MM.1S (cell line): ENCODE measurements around the gene SS18L1.

Source experiments
- DNase-seq: peaks from one replicate; pipeline ENCODE4 v3.0.0-alpha.2; 2015
- H2AFZ ChIP-seq: fragments of 300-600 bp; sonication (generic); 2 replicates; pipeline ENCODE4 v1.6.0; 2016; ENCODE audit warnings: antibody characterized with exemption, low read length
- H3F3A ChIP-seq: fragments of 300-600 bp; sonication (generic); 2 replicates; pipeline ENCODE4 v1.6.1; 2016; ENCODE audit warnings: mild to moderate bottlenecking, antibody characterized with exemption, low read length, moderate library complexity, mixed read lengths; ENCODE audit not compliant: insufficient read depth
- H3K27ac ChIP-seq: fragments of 300-600 bp; sonication (generic); 2 replicates; pipeline ENCODE4 v1.5.1; 2016; ENCODE audit warnings: mild to moderate bottlenecking, low read length
- H3K27me3 ChIP-seq: fragments of 300-600 bp; sonication (generic); replicated peaks from 2 replicates; pipeline ENCODE4 v1.6.0; 2016; ENCODE audit warnings: low read length; ENCODE audit not compliant: insufficient read depth
- H3K36me3 ChIP-seq: fragments of 300-600 bp; sonication (generic); replicated peaks from 2 replicates; pipeline ENCODE4 v1.6.1; 2016; ENCODE audit warnings: mild to moderate bottlenecking, low read length, mixed read lengths; ENCODE audit not compliant: insufficient read depth
- H3K4me1 ChIP-seq: fragments of 300-600 bp; sonication (generic); 2 replicates; pipeline ENCODE4 v1.6.1; 2016; ENCODE audit warnings: low read length, mixed read lengths
- H3K4me2 ChIP-seq: fragments of 300-600 bp; sonication (generic); 2 replicates; pipeline ENCODE4 v1.6.0; 2016; ENCODE audit warnings: low read depth, low read length
- H3K4me3 ChIP-seq: fragments of 300-600 bp; sonication (generic); 2 replicates; pipeline ENCODE4 v1.5.1; 2016; ENCODE audit warnings: low read length, mixed read lengths
- H3K79me2 ChIP-seq: fragments of 300-600 bp; sonication (generic); 2 replicates; pipeline ENCODE4 v1.6.1; 2016; ENCODE audit warnings: mixed run types, low read length, mixed read lengths
- H3K9ac ChIP-seq: fragments of 300-600 bp; sonication (generic); 2 replicates; pipeline ENCODE4 v1.6.1; 2016; ENCODE audit warnings: low read length, mixed read lengths
- H3K9me2 ChIP-seq: fragments of 300-600 bp; sonication (generic); replicated peaks from 2 replicates; pipeline ENCODE4 v1.6.1; 2016; ENCODE audit warnings: mild to moderate bottlenecking, low read length, mixed read lengths; ENCODE audit not compliant: insufficient read depth
- H3K9me3 ChIP-seq: fragments of 300-600 bp; sonication (generic); replicated peaks from 2 replicates; pipeline ENCODE4 v1.6.1; 2016; ENCODE audit warnings: mild to moderate bottlenecking, low read length, mixed read lengths; ENCODE audit not compliant: insufficient read depth
- H4K20me1 ChIP-seq: fragments of 300-600 bp; sonication (generic); 2 replicates; pipeline ENCODE4 v1.6.1; 2016; ENCODE audit warnings: mild to moderate bottlenecking, low read length, moderate library complexity, mixed read lengths; ENCODE audit not compliant: insufficient read depth
- CTCF ChIP-seq: fragments of 300-600 bp; sonication (generic); IDR thresholded peaks from 2 replicates; pipeline ENCODE4 v1.5.1; 2016; ENCODE audit warnings: antibody characterized with exemption, low read length, mixed read lengths
- EZH2 ChIP-seq: fragments of 300-600 bp; sonication (generic); optimal IDR thresholded peaks from 2 replicates; pipeline ENCODE3; 2017; ENCODE audit warnings: low read depth, mild to moderate bottlenecking, antibody characterized with exemption, low read length, mixed read lengths
- EZH2phosphoT487 ChIP-seq: fragments of 300-600 bp; sonication (generic); IDR thresholded peaks from 2 replicates; pipeline ENCODE4 v1.6.1; 2018; ENCODE audit warnings: antibody characterized with exemption, low read length

The SS18L1 gene

GRCh38 chr20:62104791-62105345 is 38.7 kb upstream of the SS18L1 start:
- Histone ChIP-seq H3K36me3 (no peaks in the 10 kb centered on the region), H4K20me1 (no peaks in the 10 kb centered on the region), H2AFZ (no peak overlapping the region), H3K79me2 (no peaks in the 10 kb centered on the region), H3K4me3 (no peak overlapping the region), H3K27me3 (peaks cover 51% of the 10 kb centered on the region), H3K27ac (no peak overlapping the region), H3K9me3 (no peaks in the 10 kb centered on the region), H3K4me2 (no peak overlapping the region), H3F3A (no peaks in the 10 kb centered on the region), H3K9ac (no peak overlapping the region), H3K9me2 (no peaks in the 10 kb centered on the region), H3K4me1 (no peaks in the 10 kb centered on the region)
- no peak for DNase-seq
- TF ChIP-seq EZH2phosphoT487 (no peak), CTCF (no peak), EZH2 (no peak)

GRCh38 chr20:62105592-62105991 is 38.0 kb upstream of the SS18L1 start:
- H3K27me3 ChIP-seq: peaks cover 44% of the 10 kb centered on the region
- H3K4me2 ChIP-seq: no peak overlapping the region
- no peak for TF ChIP-seq EZH2phosphoT487
- no peak for TF ChIP-seq EZH2
- TF ChIP-seq CTCF: no peak
- no peak overlapping the region for H3K9ac ChIP-seq
- no peaks in the 10 kb centered on the region for H3K4me1 ChIP-seq
- H3F3A ChIP-seq: no peaks in the 10 kb centered on the region
- no peaks in the 10 kb centered on the region for H3K79me2 ChIP-seq
- DNase-seq: no peak
- no peak overlapping the region for H3K27ac ChIP-seq
- no peaks in the 10 kb centered on the region for H4K20me1 ChIP-seq
- H3K9me3 ChIP-seq: no peaks in the 10 kb centered on the region
- H2AFZ ChIP-seq: no peak overlapping the region
- H3K4me3 ChIP-seq: no peak overlapping the region
- H3K36me3 ChIP-seq: no peaks in the 10 kb centered on the region
- no peaks in the 10 kb centered on the region for H3K9me2 ChIP-seq

GRCh38 chr20:62111148-62111547 is 32.4 kb upstream of the SS18L1 start:
- TF ChIP-seq CTCF (no peak), EZH2 (no peak), EZH2phosphoT487 (no peak)
- Histone ChIP-seq H3K79me2 (no peaks in the 10 kb centered on the region), H2AFZ (no peak overlapping the region), H3K9ac (no peak overlapping the region), H3K27me3 (peaks cover 27% of the 10 kb centered on the region), H3K9me2 (no peaks in the 10 kb centered on the region), H3K4me2 (no peak overlapping the region), H3K36me3 (no peaks in the 10 kb centered on the region), H3K4me3 (no peak overlapping the region), H3K27ac (no peak overlapping the region), H4K20me1 (no peaks in the 10 kb centered on the region), H3K9me3 (no peaks in the 10 kb centered on the region), H3K4me1 (no peaks in the 10 kb centered on the region), H3F3A (no peaks in the 10 kb centered on the region)
- no peak for DNase-seq
